NCI-H146 treated with DMSO at 0.1 percent for 48 hours (cell line): ENCODE data around the gene PHLDB1.
A peak's percentile ranks its signal among the peaks of the same experiment; 100 is the strongest.

Experiments used
- DNase-seq: peaks from one replicate; lab custom pipeline; 2025; ENCODE audit not compliant: unreplicated experiment; lab: John Stamatoyannopoulos, UW

PHLDB1 gene

DNA sequence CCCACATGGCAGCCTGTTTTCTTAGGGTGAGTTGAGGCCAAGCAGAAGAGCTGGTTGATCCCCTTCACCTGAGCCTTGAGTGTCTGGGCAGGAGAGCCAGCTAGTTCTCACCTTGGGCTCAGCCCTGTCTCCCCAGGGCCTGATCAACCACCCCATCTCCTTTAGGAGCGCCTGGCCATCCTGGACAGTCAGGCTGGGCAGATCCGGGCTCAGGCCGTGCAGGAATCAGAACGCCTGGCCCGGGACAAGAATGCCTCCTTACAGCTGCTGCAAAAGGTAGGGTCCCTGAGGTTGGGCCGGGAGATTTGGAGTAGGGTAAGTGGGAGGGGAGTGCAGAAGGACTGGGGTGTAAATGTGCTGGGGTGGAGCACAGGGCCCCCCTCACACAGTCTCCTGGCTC lies 31.3 kb downstream of the PHLDB1 start:
- DNase-seq, result no peak

DNA sequence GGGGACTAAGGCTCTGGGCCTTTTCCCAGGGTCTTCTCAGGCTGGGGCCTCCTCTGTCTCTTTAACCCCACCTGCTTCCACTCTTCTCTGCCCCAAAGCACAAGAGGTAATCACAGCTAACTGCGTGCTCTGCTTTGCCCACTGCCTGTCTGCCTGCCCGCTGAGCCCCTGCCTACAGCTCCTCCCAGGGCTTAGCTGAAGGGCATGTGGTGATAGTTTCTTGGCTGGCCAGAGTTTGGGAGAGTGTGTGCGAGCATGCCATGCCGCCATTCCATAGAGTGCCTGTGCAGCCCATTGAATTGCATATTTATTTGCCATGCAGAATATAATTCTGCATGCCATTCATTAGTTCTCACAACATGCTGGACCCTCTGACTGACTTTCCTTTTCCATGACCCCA lies 32.5 kb downstream of the PHLDB1 start:
- no peak for DNase-seq

DNA sequence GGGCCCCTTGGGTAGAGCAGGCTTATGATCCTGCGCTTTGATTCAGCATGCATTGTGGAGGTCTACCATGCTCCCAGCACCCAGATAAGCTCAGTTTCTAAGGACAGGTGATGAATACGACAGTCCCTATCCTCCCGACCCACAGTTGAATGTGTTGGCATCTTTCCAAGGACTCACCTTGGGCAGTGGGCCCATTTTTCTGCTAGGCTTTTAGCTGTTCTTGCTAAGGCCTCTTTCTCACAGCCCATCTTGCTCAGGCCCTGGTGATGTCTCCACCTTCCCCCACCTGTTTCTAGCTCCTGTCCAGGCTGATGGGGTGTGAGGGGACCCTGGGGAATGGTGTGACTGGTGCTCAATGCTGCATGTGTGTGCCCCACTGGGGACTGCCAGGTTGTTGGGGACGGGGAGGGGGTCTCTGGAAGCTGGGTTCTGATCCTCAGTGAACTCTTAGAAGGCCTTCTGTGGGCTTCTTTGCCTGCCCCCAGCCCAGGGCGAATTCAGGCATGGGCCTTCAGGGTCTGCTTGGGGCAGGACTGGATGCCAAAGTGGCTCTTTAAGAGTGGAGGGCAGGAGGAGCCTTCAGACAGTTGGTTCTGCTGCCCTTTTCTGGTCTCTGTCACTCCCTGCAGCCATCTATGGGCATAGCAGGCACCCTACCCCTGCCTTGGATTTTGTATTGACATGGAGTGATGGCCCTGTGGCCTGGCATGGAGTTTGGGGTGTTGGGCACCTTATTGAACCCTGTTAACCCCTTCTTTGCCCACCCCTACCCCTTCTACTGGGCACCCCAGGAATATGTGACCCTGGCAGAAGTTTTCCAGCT lies 33.1 kb downstream of the PHLDB1 start:
- peak; percentile 8 for DNase-seq

DNA sequence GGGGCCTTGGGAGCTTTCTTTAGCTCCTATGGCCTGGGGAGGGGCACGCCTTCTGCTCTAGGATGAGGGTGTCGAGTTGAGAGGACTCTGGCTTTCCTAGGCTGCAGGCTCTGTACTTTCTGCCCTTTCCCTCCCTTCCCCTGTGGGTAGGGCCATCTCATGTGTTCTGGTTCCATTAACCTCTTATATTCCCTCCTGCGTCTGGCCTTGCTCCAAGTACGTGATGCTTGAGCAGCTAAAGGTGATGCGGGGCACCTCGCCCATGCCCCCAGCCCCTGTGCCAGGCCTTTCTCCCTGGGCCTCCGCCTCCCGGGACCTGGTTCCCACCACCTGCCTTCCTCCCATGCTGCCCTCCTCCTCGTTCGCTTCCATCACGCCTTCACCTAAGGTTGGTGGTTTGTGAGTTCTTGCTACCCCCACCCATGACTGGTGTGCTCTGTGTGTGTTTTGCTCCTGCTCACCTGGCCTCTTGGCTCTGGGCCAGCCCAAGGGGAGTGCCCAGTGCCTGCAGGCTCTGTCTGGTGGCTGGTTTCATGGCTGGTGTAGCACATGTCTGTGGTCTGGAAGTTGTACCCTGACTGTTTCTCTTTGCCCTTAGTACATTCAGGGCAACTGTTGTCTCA lies 34.1 kb downstream of the PHLDB1 start:
- peak; percentile 85 for DNase-seq

DNA sequence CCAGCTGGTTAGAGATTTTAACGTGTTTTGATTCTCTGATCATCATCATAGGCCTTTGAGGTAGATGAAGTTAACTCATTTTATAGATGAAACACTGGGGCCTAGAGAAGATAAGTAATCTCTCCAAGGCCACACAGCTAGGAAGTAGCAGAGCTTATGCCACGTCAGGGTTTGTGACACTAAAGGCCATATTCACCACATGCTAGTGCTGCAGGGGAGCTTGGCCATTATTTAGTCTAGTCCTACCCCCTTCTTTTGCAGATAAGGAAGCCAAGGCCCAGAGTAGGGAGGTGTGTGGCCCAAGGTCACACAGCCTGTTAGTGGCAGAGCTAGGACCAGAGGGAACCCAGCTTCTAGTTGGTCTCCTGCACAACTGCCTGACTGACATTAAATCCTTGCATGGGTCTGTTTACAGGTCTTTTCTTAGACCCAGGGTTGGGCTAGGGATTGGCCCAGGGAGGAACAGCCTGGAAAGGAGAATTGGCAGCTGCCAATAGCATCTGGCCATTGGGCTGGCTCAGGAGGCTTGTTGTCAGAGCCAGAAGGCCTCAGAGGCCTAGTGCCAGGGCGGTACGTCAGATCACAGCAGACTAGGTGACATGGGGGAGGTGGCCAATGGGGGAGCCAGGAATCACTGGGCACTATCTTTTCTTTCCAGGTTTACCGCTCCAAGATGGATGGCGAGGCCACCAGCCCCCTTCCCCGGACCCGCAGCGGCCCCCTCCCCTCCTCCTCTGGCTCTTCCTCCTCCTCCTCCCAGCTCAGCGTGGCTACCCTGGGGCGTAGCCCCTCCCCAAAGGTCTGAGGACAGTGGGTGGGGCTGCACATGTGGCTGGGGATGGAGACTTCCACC lies 36.0 kb downstream of the PHLDB1 start:
- DNase-seq, result no peak

DNA sequence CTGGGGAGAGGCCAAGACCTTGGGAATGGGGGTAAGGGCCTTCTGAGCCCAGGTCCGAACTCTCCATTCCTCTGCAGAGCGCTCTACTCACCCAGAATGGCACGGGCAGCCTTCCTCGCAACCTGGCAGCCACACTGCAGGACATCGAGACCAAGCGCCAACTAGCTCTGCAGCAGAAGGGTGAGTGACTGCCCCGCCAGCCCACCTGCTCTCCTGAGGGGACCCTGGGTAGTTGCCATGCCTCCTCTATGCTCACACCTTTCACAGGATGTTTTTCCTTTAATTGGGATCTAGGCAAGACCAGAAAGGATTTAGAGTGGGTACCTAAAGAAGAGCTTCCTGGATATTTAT lies 36.6 kb downstream of the PHLDB1 start:
- DNase-seq, result no peak

DNA sequence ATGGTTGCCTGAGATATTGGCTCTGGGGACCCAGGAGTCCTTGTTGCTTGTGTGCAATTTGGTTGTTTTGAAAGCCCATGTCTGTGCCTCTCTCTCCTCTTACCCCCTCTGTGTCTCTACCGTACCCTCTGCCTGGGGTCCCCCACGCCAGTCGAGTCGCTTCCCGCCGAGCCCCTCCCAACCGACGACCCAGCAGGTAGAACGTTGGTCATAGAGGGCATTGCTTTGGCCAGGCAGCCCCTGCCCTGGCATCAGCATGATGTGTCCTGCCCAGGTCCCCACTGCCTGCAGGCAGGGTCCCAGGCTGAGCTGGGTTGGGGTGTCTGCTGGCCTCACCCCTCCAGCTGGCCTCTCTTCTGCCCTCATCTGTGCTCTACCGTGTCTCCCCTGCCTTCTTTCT lies 37.1 kb downstream of the PHLDB1 start:
- DNase-seq, result no peak

DNA sequence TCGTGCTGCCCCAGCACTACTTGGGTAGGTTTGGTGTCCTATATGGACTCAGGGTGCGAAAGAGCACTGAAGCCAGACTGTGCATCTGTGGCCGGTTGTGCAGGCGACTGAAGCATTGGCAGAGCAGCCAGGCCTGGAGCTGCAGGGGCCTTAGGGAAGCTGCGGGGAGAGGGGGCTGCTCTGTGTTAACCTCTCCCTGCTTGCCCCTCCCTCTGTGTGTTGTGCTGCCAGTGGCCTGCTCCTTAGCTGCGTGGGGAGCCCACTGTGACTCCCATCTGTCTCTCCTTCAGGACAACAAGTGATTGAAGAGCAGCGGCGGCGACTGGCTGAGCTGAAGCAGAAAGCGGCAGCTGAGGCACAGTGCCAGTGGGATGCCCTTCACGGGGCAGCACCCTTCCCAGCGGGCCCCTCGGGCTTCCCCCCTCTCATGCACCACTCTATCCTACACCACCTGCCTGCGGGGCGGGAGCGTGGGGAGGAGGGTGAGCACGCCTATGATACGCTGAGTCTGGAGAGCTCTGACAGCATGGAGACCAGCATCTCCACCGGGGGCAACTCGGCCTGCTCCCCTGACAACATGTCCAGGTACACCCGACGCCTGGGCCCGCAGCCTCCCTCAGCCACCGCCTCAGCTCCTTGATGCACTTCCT lies 37.8 kb downstream of the PHLDB1 start:
- DNase-seq, result no peak

DNA sequence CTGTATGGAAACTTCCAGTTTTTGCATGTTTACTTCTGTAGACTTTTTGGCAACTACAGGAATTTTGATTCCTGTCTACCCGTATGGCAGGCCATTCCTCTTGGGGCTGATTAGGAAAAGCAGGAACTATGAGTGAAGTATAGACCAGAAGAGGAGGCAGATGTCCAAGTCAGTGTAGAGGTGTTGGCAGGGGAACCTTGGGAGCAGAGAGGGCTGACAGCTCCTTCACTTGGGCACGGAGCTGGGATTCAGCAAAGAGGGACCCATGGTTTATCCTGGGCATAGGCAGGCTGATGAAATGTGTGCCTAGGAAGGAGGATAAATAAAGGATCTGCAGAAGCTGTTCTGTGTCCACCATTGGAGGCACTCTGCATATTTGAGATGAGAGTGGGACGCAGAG lies 39.0 kb downstream of the PHLDB1 start:
- DNase-seq, result no peak

DNA sequence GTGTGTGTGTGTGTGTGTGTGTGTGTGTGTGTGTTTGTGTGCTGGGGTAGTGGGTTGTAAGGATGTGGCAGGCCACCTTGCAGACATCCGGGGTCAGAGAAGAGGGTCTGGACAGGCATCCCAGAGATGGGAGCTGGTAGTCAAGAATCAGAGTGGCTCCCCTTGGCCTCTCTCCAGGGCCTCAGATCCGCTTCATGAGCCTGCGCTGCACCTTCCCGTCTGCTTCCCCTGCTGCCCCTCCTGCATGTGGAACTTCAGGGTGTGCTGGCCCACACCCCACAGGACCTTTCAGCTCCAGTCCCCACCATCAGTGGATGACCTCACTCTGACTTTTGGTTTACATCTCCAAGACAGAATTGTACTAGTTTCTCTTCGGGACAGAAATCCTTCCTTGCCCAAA lies 40.9 kb downstream of the PHLDB1 start:
- DNase-seq, result no peak

DNA sequence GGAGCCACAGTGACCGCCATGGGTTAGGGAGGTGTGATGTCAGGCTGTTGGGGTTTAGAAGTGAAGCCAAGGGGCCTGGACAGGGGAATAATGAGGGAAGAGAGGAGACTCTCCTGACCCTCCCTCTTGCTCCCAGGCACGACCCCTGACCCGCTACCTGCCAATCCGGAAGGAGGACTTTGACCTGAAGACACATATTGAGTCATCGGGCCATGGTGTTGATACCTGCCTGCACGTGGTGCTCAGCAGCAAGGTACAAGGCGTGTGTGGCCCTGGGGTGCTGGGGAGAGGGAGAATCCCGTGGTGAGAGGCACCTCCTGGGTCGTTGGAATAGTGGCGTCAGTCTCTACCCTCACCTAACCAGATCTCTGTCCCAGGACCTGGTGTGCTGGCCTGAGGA lies 42.5 kb downstream of the PHLDB1 start:
- no peak for DNase-seq

DNA sequence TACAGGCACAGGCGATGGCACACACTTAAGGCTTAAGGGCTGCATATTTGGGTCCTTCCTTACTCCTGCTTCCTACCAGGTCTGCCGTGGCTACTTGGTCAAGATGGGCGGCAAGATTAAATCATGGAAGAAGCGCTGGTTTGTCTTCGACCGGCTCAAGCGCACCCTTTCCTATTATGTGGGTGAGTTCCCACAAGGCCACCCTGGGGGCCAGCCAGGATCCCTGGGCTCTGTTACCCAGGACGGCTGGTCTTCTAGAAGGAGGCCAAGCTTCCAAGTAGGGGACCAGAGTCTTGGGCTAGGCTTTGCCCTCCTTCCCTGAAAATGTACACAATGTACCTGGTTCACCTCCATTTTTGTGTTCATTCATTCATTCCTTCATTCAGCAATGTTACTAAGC lies 43.0 kb downstream of the PHLDB1 start:
- no peak for DNase-seq

DNA sequence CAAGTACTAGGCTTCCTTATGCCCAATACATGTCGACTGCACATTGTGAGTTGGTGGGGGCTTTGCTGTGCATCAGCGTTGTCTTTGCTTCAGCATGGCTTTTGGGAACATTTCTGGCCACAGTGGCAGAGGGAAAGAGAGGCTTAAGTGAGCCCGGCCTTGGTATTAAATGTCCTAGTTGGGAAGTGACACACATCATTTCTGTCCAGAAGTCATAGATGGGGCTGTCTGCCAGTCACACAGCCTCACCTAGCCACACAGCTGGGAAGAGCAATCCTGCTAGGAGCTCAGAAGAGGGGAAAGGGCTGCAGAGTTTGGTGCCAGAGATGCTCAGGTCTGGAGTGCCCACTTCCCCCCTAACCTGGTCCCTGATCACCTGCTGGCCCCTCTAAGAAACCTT lies 44.4 kb downstream of the PHLDB1 start:
- no peak for DNase-seq

DNA sequence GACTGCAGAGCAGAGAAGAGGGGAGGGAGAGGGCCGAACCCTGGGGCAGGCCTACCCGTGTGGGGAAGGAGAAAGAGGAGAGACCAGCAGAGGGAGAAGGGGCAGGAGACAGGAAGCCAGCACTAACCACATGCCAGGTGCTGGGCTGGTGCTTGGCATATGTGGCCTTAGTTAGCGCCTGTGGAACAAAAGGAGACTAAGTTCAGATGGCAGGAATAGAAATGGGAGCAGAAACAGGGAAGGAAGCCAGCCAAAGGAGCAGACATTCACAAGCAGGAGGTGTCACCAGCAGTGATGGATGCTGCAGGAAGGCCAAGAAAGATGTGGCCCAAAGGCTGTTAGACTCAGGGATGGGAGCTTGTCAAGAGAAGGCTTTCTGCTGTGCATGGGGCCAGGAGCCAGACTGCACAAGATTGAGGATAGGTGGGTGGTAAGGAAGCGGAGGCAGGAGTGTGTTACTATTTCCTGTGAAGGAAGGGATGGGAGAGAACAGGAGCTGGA lies 45.3 kb downstream of the PHLDB1 start:
- DNase-seq, result no peak

DNA sequence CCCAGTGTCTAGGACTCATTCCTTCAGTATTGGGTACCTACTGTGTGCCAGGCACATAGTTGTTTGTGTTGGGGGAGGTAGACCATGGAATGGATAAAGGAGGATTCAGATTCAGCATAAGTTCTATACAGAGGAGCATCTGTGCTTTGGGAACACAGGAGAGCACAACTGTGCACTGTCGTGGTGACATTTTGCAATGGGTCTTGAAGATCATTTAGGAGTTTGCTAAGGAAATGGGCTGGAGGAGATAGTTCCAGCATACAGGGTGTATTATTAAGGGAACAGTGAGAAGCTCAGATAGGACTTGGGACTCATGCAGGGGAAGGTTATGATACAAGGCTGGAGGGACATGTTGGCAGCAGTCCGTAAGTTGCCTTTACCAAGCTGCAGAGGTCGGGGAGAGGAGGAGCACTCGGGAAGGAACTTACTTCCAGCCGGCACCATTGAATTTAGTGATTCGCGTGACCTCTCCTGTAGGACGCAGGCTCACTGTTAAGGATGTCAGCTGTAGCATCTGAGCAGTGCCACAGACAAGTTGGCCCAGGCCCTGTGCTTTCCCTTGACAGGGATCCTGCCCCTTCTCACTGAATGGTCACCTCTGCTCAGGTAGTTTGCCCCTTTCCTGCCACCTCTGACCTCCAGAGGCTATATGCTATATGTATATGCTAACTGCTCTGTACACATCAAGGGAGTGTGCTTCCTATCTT lies 46.4 kb downstream of the PHLDB1 start:
- DNase-seq, result no peak

DNA sequence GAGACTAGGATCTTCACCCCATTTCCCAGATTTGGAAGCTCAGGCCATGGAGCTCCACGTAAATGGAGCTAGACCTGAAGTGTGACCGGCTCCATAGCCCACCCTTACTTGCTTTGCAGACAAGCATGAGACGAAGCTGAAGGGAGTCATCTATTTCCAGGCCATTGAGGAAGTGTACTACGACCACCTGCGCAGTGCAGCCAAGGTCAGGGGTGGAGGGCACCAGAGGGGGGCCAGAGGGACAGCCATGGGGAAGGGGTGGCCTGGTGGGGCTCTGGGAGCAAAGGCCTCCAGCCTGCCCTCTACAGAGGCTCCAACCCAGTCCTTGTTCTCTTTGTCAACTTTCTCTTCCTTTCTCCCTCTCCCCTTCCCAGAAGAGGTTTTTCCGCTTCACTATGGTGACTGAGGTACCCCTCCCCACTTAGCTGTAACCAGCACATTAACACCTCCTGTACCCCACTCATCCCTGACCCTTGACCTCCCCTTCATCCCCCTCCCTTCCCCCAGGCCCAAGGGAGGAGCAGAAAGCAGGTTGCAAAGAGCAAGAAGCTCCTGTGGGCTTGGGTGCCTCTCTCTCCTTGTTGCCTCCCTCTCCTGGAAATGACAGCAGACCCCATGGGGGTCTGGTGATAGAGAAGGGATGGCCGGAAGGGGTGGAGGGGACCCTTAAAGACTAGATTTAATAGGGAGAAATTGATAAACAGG lies 48.2 kb downstream of the PHLDB1 start:
- DNase-seq, result no peak

DNA sequence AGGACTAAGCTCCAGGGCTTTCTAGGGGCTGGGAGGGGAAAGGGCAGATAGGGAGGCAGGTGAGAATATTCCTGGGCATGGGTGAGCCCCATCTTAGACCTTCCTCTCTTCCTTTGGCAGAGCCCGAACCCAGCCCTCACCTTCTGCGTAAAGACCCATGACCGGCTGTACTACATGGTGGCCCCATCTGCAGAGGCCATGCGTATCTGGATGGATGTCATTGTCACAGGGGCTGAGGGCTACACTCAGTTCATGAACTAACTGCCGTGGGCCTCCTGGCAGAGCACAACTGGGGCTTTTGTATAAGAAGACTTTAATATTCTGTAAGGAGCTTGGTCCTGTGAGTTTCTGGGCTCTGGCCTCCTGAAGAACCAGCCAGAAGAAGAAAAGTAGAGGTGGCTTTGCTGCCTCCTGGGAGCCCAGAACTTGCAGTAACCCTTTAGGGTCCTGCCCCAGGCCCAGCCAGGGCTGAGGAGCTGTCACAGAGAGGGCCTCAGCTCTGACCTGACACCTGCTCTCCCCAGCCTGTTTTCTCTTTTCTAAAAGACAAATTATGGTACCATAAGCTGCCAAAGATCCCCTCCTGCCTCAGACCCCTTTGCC lies 49.2 kb downstream of the PHLDB1 start:
- DNase-seq, result no peak

DNA sequence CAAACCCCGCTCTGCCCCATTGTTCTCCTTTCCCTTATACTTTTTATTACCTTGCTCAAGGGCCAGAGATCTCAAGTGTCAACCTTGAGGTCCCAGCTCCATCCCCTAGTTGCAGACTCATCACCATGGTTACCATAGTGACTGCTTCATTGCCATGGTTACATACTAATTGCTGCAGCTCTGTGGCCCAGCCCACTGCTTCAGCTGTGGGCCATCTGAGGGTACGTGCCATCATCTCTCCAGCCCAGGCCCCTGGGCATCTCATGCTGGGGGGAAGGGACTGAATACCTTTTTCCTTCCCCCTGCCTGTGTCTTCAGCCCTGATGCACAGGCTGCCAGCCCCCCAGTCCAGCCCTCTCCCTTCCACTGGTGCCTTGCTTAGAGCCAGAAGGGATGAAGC lies 49.8 kb downstream of the PHLDB1 start:
- no peak for DNase-seq

DNA sequence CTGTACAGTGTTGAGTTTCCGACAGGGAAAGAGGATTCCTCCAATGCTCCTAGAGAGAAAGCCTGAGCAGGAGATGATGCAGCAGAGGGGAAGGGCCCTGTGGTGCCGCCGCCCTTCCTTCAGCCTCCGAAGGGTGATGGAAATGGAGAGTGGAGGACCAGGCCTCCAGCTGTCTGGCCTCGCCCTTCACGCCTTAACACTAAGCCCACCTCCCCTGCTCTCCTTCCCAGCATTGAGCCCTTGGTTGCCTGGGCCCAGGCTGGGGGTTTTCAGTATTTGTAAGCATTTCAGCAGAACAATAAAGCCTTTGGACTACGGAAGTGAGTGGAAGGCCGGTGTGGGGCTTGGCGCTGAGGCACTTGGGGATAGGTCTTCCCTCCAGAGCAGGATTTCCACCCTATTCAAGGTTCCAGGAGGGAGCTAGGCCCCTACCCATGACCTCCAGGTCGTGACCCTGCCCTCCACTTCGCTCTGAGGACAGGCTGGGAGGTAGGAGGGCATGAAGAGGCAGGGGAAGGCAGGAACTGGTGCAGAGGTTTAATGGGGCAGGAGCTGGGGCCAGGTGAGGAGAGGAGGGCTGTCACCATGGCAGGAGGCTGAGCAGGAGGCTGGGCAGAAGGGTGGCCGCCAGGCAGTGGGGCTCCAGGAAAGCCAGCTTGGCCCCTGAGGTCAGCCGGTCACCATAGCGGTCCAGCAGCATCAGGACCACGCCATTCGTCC lies 50.5 kb downstream of the PHLDB1 start:
- DNase-seq, result no peak
